ENCODE measurements around the gene TRIM41.
"Not testable (repeated sequence)": the region's sequence is repeated elsewhere in the genome, so short reads cannot be mapped to it uniquely, and the experiment has no call there.

Gene TRIM41

GRCh38 chr5:181211208-181211607 lies 11.9 kb upstream of the TRIM41 start:
- no peak overlapping the region for H3K4me3 Mint-ChIP-seq
- CTCF ChIA-PET, result no interaction called here
- H3K4me1 Mint-ChIP-seq, result peaks cover 30% of the 10 kb centered on the region
- no peak overlapping the region for H3K27ac Mint-ChIP-seq
- no peak for DNase-seq
- H3K27me3 Mint-ChIP-seq, result peaks cover 32% of the 10 kb centered on the region
- H3K36me3 Mint-ChIP-seq, result peaks cover 7% of the 10 kb centered on the region
- no peaks in the 10 kb centered on the region for H3K9me3 Mint-ChIP-seq

GRCh38 chr5:181212080-181212479 lies 11.0 kb upstream of the TRIM41 start:
- H3K4me1 Mint-ChIP-seq, result peaks cover 28% of the 10 kb centered on the region
- H3K36me3 Mint-ChIP-seq, result peaks cover 2% of the 10 kb centered on the region
- no peaks in the 10 kb centered on the region for H3K9me3 Mint-ChIP-seq
- H3K4me3 Mint-ChIP-seq, result no peak overlapping the region
- CTCF ChIA-PET, result interaction anchor here (1.0 kb wide), 1 partner anchor 22 kb away, joined by 3 read pairs; no protein-coding TSS in a partner anchor
- H3K27ac Mint-ChIP-seq, result no peak overlapping the region
- no peak for DNase-seq
- peaks cover 27% of the 10 kb centered on the region for H3K27me3 Mint-ChIP-seq

GRCh38 chr5:181212934-181213333 lies 10.1 kb upstream of the TRIM41 start:
- Mint-ChIP-seq H3K9me3 (no peaks in the 10 kb centered on the region), H3K27me3 (peaks cover 27% of the 10 kb centered on the region), H3K36me3 (no peaks in the 10 kb centered on the region), H3K4me1 (peaks cover 29% of the 10 kb centered on the region), H3K27ac (no peak overlapping the region), H3K4me3 (no peak overlapping the region)
- no peak for DNase-seq
- CTCF ChIA-PET, result interaction anchor here (1.0 kb wide), 1 partner anchor 22 kb away, joined by 3 read pairs; no protein-coding TSS in a partner anchor

GRCh38 chr5:181214249-181214648 lies 8.8 kb upstream of the TRIM41 start:
- DNase-seq, H3K4me3 Mint-ChIP-seq, CTCF ChIA-PET, H3K36me3 Mint-ChIP-seq, H3K27ac Mint-ChIP-seq, H3K9me3 Mint-ChIP-seq: not testable (repeated sequence)
- peaks cover 32% of the 10 kb centered on the region for H3K27me3 Mint-ChIP-seq
- H3K4me1 Mint-ChIP-seq, result peaks cover 32% of the 10 kb centered on the region

- no peaks in the 10 kb centered on the region for H3K9me3 Mint-ChIP-seq
- peak overlapping the region; percentile 83 for H3K27ac Mint-ChIP-seq
- H3K4me1 Mint-ChIP-seq, result peaks cover 48% of the 10 kb centered on the region
- H3K27me3 Mint-ChIP-seq, result peaks cover 41% of the 10 kb centered on the region
- DNase-seq, result peak; percentile 44
- CTCF ChIA-PET, result interaction anchor here (0.8 to 0.9 kb wide), 2 partner anchors 32 to 48 kb away, joined by 3 to 4 read pairs; no protein-coding TSS in a partner anchor
- H3K36me3 Mint-ChIP-seq, result peaks cover 3% of the 10 kb centered on the region
- H3K4me3 Mint-ChIP-seq, result peak overlapping the region; percentile 77
Measured at GRCh38 chr5:181215997-181216989, 6.8 kb upstream of the TRIM41 start.

- H3K4me1 Mint-ChIP-seq, result peaks cover 57% of the 10 kb centered on the region
- H3K4me3 Mint-ChIP-seq, result peak overlapping the region; percentile 83
- H3K27ac Mint-ChIP-seq, result peak overlapping the region; percentile 94
- H3K27me3 Mint-ChIP-seq, result peaks cover 48% of the 10 kb centered on the region
- peak; percentile 60 for DNase-seq
- no peaks in the 10 kb centered on the region for H3K9me3 Mint-ChIP-seq
- peaks cover 4% of the 10 kb centered on the region for H3K36me3 Mint-ChIP-seq
- CTCF ChIA-PET, result no interaction called here
Measured at GRCh38 chr5:181217111-181217802, 5.8 kb upstream of the TRIM41 start.

- Mint-ChIP-seq H3K4me1 (peaks cover 62% of the 10 kb centered on the region), H3K27me3 (peaks cover 51% of the 10 kb centered on the region)
- CTCF ChIA-PET, result no interaction called here
Measured at GRCh38 chr5:181217803-181218062, 5.3 kb upstream of the TRIM41 start.

GRCh38 chr5:181218795-181219124 lies 4.3 kb upstream of the TRIM41 start:
- CTCF ChIA-PET, result no interaction called here
- H3K9me3 Mint-ChIP-seq, result no peaks in the 10 kb centered on the region
- H3K27ac Mint-ChIP-seq, result peak overlapping the region; percentile 94
- peak overlapping the region; percentile 83 for H3K4me3 Mint-ChIP-seq
- peaks cover 67% of the 10 kb centered on the region for H3K4me1 Mint-ChIP-seq
- peaks cover 49% of the 10 kb centered on the region for H3K27me3 Mint-ChIP-seq
- peaks cover 5% of the 10 kb centered on the region for H3K36me3 Mint-ChIP-seq
- DNase-seq, result no peak

More at GRCh38 chr5:181217803-181218062, 5.3 kb upstream of the TRIM41 start:
- DNase-seq, result peak; percentile 49
- H3K36me3 Mint-ChIP-seq, result peaks cover 5% of the 10 kb centered on the region
- peak overlapping the region; percentile 94 for H3K27ac Mint-ChIP-seq
- H3K4me3 Mint-ChIP-seq, result peak overlapping the region; percentile 83
- no peaks in the 10 kb centered on the region for H3K9me3 Mint-ChIP-seq

GRCh38 chr5:181219262-181220177 lies 3.6 kb upstream of the TRIM41 start:
- CTCF ChIA-PET, result interaction anchor here (1.2 kb wide), 1 partner anchor 35 kb away, joined by 3 read pairs; no protein-coding TSS in a partner anchor
- Mint-ChIP-seq H3K27ac (peak overlapping the region; percentile 55), H3K4me1 (peaks cover 73% of the 10 kb centered on the region), H3K4me3 (peak overlapping the region; percentile 41), H3K9me3 (no peaks in the 10 kb centered on the region), H3K27me3 (peaks cover 44% of the 10 kb centered on the region), H3K36me3 (peaks cover 8% of the 10 kb centered on the region)
- DNase-seq, result no peak

GRCh38 chr5:181220178-181220515 lies 2.9 kb upstream of the TRIM41 start:
- H3K27ac Mint-ChIP-seq, result peak overlapping the region; percentile 98
- no peak overlapping the region for H3K4me3 Mint-ChIP-seq
- H3K27me3 Mint-ChIP-seq, result peaks cover 41% of the 10 kb centered on the region
- DNase-seq, result no peak
- H3K4me1 Mint-ChIP-seq, result peaks cover 78% of the 10 kb centered on the region
- no peaks in the 10 kb centered on the region for H3K9me3 Mint-ChIP-seq
- CTCF ChIA-PET, result interaction anchor here (1.2 kb wide), 2 partner anchors 32 to 36 kb away, joined by 3 read pairs; no protein-coding TSS in a partner anchor
- peaks cover 10% of the 10 kb centered on the region for H3K36me3 Mint-ChIP-seq

- CTCF ChIA-PET, result interaction anchor here (1.2 kb wide), 3 partner anchors 33 to 37 kb away, joined by 3 read pairs; no protein-coding TSS in a partner anchor
- H3K27me3 Mint-ChIP-seq, result peaks cover 38% of the 10 kb centered on the region
- peak overlapping the region; percentile 98 for H3K27ac Mint-ChIP-seq
- DNase-seq, result peak; percentile 66
- H3K36me3 Mint-ChIP-seq, result peaks cover 13% of the 10 kb centered on the region
- H3K9me3 Mint-ChIP-seq, result no peaks in the 10 kb centered on the region
- peaks cover 83% of the 10 kb centered on the region for H3K4me1 Mint-ChIP-seq
- peak overlapping the region; percentile 96 for H3K4me3 Mint-ChIP-seq
Measured at GRCh38 chr5:181221105-181221791, 1.8 kb upstream of the TRIM41 start.

GRCh38 chr5:181221792-181222629 lies 1.1 kb upstream of the TRIM41 start:
- Mint-ChIP-seq H3K9me3 (no peaks in the 10 kb centered on the region), H3K27ac (peak overlapping the region; percentile 98), H3K4me1 (peaks cover 83% of the 10 kb centered on the region), H3K27me3 (peaks cover 35% of the 10 kb centered on the region), H3K4me3 (peak overlapping the region; percentile 96), H3K36me3 (peaks cover 13% of the 10 kb centered on the region)
- CTCF ChIA-PET, result interaction anchor here (0.6 to 1.4 kb wide), 4 partner anchors 15 to 37 kb away, joined by 3 read pairs; no protein-coding TSS in a partner anchor
- DNase-seq, result peak; percentile 93

Data from activated naive CD4-positive, alpha-beta T cell treated with anti-CD3 and anti-CD28 coated beads, Interleukin-2, amount 10 ng/mL, durations not matched to agents 7 days and 5 days (primary cell).